ENCODE results near the gene NDUFA5.

The NDUFA5 gene

GRCh38 chr7:123500878-123501489 lies 56.6 kb downstream of the NDUFA5 start:
- DNase-seq, result no peak

- no peak for DNase-seq
Observed at GRCh38 chr7:123499211-123499970, 58.2 kb downstream of the NDUFA5 start.

- DNase-seq, result no peak
Observed at GRCh38 chr7:123498601-123499000, 59.0 kb downstream of the NDUFA5 start.

- no peak for DNase-seq
Observed at GRCh38 chr7:123498031-123498430, 59.6 kb downstream of the NDUFA5 start.

- no peak for DNase-seq
Observed at GRCh38 chr7:123494193-123494796, 63.3 kb downstream of the NDUFA5 start.

GRCh38 chr7:123492485-123492884 lies 65.1 kb downstream of the NDUFA5 start:
- DNase-seq, result no peak
